K562 (cell line): ENCODE data around the gene ECT2. TPM values are rescaled to one million over a fixed set of nuclear protein-coding genes. Genes with fewer than 3 reads are reported as not detected.

Source experiments
- ATAC-seq: fragments of 200-7000 bp; cut with Tn5 transposase; 3 replicates; pipeline ENCODE4 v1.9.1; 2020; ENCODE audit warnings: moderate library complexity
- BruUV-seq: library from RNA; stranded (reverse); fragments of 400-500 nt; replicated peaks from 2 replicates; lab custom pipeline; 2021; lab: Mats Ljungman, UMichigan
- CTCF ChIA-PET: fragments of 300-600 bp; formaldehyde crosslinking; extraction: SDS; loops from one replicate; lab custom pipeline; 2021; ENCODE audit warnings: low intra/inter-chr PET ratio; lab: Yijun Ruan, JAX
- POLR2A ChIA-PET: fragments of 300-600, 350-650 bp; sonication (Branson Sonifier 250); formaldehyde crosslinking; extraction: SDS; loops from one replicate; lab custom pipeline; 2021; ENCODE audit warnings: antibody characterized with exemption, inconsistent platforms; lab: Yijun Ruan, JAX
- DNase-seq, 4 experiments: peaks; one replicate each; pipeline versions ENCODE4 v3.0.0 to v3.0.0-alpha.2; 2011 to 2018; ENCODE audit warnings: low spot score in 3 of 4, mixed read lengths in 3 of 4; ENCODE audit errors: extremely low read depth in 1 of 4
- FAIRE-seq: peaks from 2 replicates; lab custom pipeline; 2011; peaks lifted over from hg19 to GRCh38; lab: Jason Lieb, UNC
- H2AFZ ChIP-seq: 2 replicates; pipeline ENCODE4 v1.6.0; 2011; ENCODE audit warnings: low read depth, low read length, control low read depth, inconsistent platforms
- H3K27ac ChIP-seq: fragments of 200-600 bp; 3 replicates; pipeline ENCODE4 v1.8.0; 2011; ENCODE audit warnings: low read depth, mild to moderate bottlenecking, control low read depth, inconsistent platforms, low read length, moderate library complexity, mixed read lengths; ENCODE audit errors: extremely low read depth
- H3K27me3 ChIP-seq, 2 experiments: fragments of 300-600 bp in 1 of 2; 2 replicates in 1 of 2; 3 replicates in 1 of 2; pipeline versions ENCODE4 v1.6.0 to v1.8.0; 2011; ENCODE audit warnings: inconsistent platforms in 2 of 2, low read length in 2 of 2, mild to moderate bottlenecking in 1 of 2, mixed read lengths in 1 of 2, moderate library complexity in 1 of 2; ENCODE audit not compliant: control insufficient read depth in 2 of 2, insufficient read depth in 2 of 2
- H3K36me3 ChIP-seq: fragments of 300-600 bp; 3 replicates; pipeline ENCODE4 v1.8.0; 2011; ENCODE audit warnings: mild to moderate bottlenecking, low read length, inconsistent platforms; ENCODE audit not compliant: control insufficient read depth, insufficient read depth
- H3K4me1 ChIP-seq, 2 experiments: fragments of 200-600 bp in 1 of 2; replicated peaks in 1 of 2; 2 replicates in 1 of 2; 3 replicates in 1 of 2; pipeline versions ENCODE4 v1.5.1 to v1.8.0; 2011; ENCODE audit warnings: inconsistent platforms in 2 of 2, low read length in 2 of 2, mild to moderate bottlenecking in 1 of 2, mixed read lengths in 1 of 2, moderate library complexity in 1 of 2; ENCODE audit not compliant: control insufficient read depth in 2 of 2, insufficient read depth in 2 of 2
- H3K4me2 ChIP-seq: 2 replicates; pipeline ENCODE4 v1.6.1; 2011; ENCODE audit warnings: low read length, control low read depth, inconsistent platforms, mixed read lengths; ENCODE audit not compliant: insufficient read depth
- H3K4me3 ChIP-seq: fragments of 200-600 bp; sonication (generic), shearing (Covaris generic); 2 replicates; pipeline ENCODE4 v1.5.1; 2016; ENCODE audit warnings: control low read depth, inconsistent platforms
- H3K79me2 ChIP-seq: fragments of 200-600 bp; 3 replicates; pipeline ENCODE4 v1.8.0; 2011; ENCODE audit warnings: low read length, inconsistent platforms; ENCODE audit not compliant: control insufficient read depth, insufficient read depth
- H3K9ac ChIP-seq, 2 experiments: 2 replicates each; pipeline versions ENCODE4 v1.6.0 to v1.6.1; 2011; ENCODE audit warnings: low read depth in 2 of 2, low read length in 2 of 2, control low read depth in 1 of 2, inconsistent platforms in 1 of 2, mild to moderate bottlenecking in 1 of 2, mixed read lengths in 1 of 2; ENCODE audit not compliant: insufficient read depth in 1 of 2
- H3K9me1 ChIP-seq: one replicate; pipeline ENCODE4 v1.6.0; 2011; ENCODE audit warnings: inconsistent platforms, mild to moderate bottlenecking, low read length, moderate library complexity; ENCODE audit not compliant: control insufficient read depth, insufficient read depth
- H3K9me3 ChIP-seq: replicated peaks from 2 replicates; pipeline ENCODE4 v1.5.1; 2011; ENCODE audit warnings: low read depth, low read length, inconsistent platforms; ENCODE audit not compliant: control insufficient read depth, insufficient read depth
- H4K20me1 ChIP-seq: replicated peaks from 2 replicates; pipeline ENCODE4 v1.6.1; 2011; ENCODE audit warnings: low read length, inconsistent platforms, mixed read lengths; ENCODE audit not compliant: control insufficient read depth, insufficient read depth
- BDP1 ChIP-seq: IDR thresholded peaks from 3 replicates; pipeline ENCODE4 v1.6.1; 2011; ENCODE audit not compliant: insufficient read length, insufficient read depth
- CREM ChIP-seq: IDR thresholded peaks from 2 replicates; pipeline ENCODE4 v1.6.1; 2014; ENCODE audit warnings: antibody characterized with exemption, low read depth
- ETV5 ChIP-seq: sonication (generic); formaldehyde crosslinking; IDR thresholded peaks from 2 replicates; pipeline ENCODE4 v1.4.0; 2020; ENCODE audit warnings: low read depth, mild to moderate bottlenecking, missing genetic modification reagents
- HOXB6 ChIP-seq: fragments of 250-450 bp; sonication (Bioruptor Pico); IDR thresholded peaks from 2 replicates; pipeline ENCODE4 v1.5.1; 2022; ENCODE audit warnings: mild to moderate bottlenecking, borderline replicate concordance
- PCBP1 ChIP-seq: fragments of 200-400 bp; formaldehyde crosslinking; IDR thresholded peaks from 2 replicates; pipeline ENCODE4 v1.6.1; 2018; ENCODE audit warnings: mild to moderate bottlenecking, low read depth, low read length; ENCODE audit not compliant: poor library complexity, severe bottlenecking
- RBM14 ChIP-seq: fragments of 200-400 bp; formaldehyde crosslinking; IDR thresholded peaks from 2 replicates; pipeline ENCODE4 v1.6.1; 2018; ENCODE audit warnings: low read depth, mild to moderate bottlenecking, low read length, moderate library complexity, borderline replicate concordance; ENCODE audit not compliant: insufficient read depth
- TRIM28 ChIP-seq: fragments of 450-650 bp; IDR thresholded peaks from 2 replicates; pipeline ENCODE4 v1.6.1; 2017
- WHSC1 ChIP-seq: IDR thresholded peaks from one replicate; pipeline ENCODE4 v1.6.1; 2012; ENCODE audit warnings: low read length, control low read depth, inconsistent platforms
- ZBTB11 ChIP-seq, 3 experiments: fragments of 200-800 bp in 1 of 3; fragments of 250-450 bp in 1 of 3; fragments of 450-650 bp in 1 of 3; sonication (Bioruptor Pico) in 1 of 3; sonication (Bioruptor generic) in 1 of 3; formaldehyde crosslinking in 1 of 3; IDR thresholded peaks; 2 replicates each; pipeline versions ENCODE4 v1.6.1 to v1.8.0; 2016 to 2022; ENCODE audit warnings: mild to moderate bottlenecking in 2 of 3, missing genetic modification characterization in 2 of 3, missing compliant biosample characterization in 1 of 3, moderate library complexity in 1 of 3
- ZC3H4 ChIP-seq: sonication (generic); formaldehyde crosslinking; IDR thresholded peaks from 2 replicates; pipeline ENCODE4 v1.9.0; 2021; ENCODE audit warnings: missing genetic modification reagents, borderline replicate concordance
- ZNF511 ChIP-seq: sonication (generic); formaldehyde crosslinking; IDR thresholded peaks from 2 replicates; pipeline ENCODE4 v1.8.0; 2022; ENCODE audit warnings: mild to moderate bottlenecking, missing genetic modification reagents
- ZNF639 ChIP-seq, 2 experiments: fragments of 200-800 bp in 1 of 2; sonication (Bioruptor generic) in 1 of 2; sonication (generic) in 1 of 2; formaldehyde crosslinking in 1 of 2; IDR thresholded peaks in 1 of 2; conservative IDR thresholded peaks in 1 of 2; 2 replicates each; pipeline versions ENCODE4 v1.5.0 to v1.6.1; 2016 to 2020; ENCODE audit warnings: missing compliant biosample characterization in 1 of 2, missing genetic modification characterization in 1 of 2, missing genetic modification reagents in 1 of 2
- ZNF830 ChIP-seq: fragments of 250-450 bp; sonication (Bioruptor Pico); IDR thresholded peaks from 2 replicates; pipeline ENCODE4 v1.5.0; 2021; ENCODE audit warnings: mild to moderate bottlenecking
- ZZZ3 ChIP-seq: fragments of 450-650 bp; IDR thresholded peaks from 2 replicates; pipeline ENCODE4 v1.6.1; 2016; ENCODE audit warnings: antibody characterized with exemption, mild to moderate bottlenecking, moderate library complexity
- WGBS: fragments of 100-300 bp; shearing (Covaris generic); methylation state at CpG from one replicate; pipeline ENCODE4 v1.1.6; 2016; ENCODE audit warnings: low coverage, mixed read lengths; ENCODE audit not compliant: insufficient coverage; ENCODE audit errors: missing lambda C conversion rate; 5-methylcytosine and 5-hydroxymethylcytosine counted together
- in situ Hi-C: fragments of 300-500 bp; cut with MboI; formaldehyde crosslinking; loops from 4 replicates; pipeline ENCODE4 v1.15.0; 2018; ENCODE audit warnings: inconsistent platforms, mixed read lengths
- intact Hi-C: fragments of 100-400 bp; cut with micrococcal nuclease; formaldehyde crosslinking; loops from 2 replicates; pipeline ENCODE4 v1.14.2; 2022
- polyA plus RNA-seq, 8 experiments: library from polyadenylated mRNA; depleted of rRNA in 4 of 8; stranded (reverse) in 5 of 8; unstranded in 3 of 8; fragments of >200 nt; fragmentation: Nextera tagmentation in 2 of 8; fragmentation: Illumina TruSeq in 1 of 8; extraction: Ambion mirVana in 2 of 8; extraction: Trizol in 1 of 8; gene quantifications; 2 replicates each; pipeline versions ENCODE4 v1.2.1 to v1.2.3, GENCODE V29; 2011 to 2014; ENCODE audit warnings: inconsistent platforms in 1 of 8, missing spikeins in 1 of 8
- total RNA-seq, 7 experiments: library from RNA; depleted of rRNA in 6 of 7; stranded (reverse); fragments of >200 nt in 6 of 7; fragmentation: Illumina TruSeq in 2 of 7; extraction: Trizol in 2 of 7; gene quantifications; 2 replicates each; pipeline versions ENCODE4 v1.2.1 to v1.2.3, GENCODE V29; 2011 to 2021; ENCODE audit warnings: low replicate concordance in 1 of 7

ECT2 gene
- total and polyA plus RNA-seq, 9 of the 15 experiments (the other 6 are each of a cell fraction or from before 2014, with no cell fraction given): 19.0 to 53.0 (median 36.5) TPM

DNA sequence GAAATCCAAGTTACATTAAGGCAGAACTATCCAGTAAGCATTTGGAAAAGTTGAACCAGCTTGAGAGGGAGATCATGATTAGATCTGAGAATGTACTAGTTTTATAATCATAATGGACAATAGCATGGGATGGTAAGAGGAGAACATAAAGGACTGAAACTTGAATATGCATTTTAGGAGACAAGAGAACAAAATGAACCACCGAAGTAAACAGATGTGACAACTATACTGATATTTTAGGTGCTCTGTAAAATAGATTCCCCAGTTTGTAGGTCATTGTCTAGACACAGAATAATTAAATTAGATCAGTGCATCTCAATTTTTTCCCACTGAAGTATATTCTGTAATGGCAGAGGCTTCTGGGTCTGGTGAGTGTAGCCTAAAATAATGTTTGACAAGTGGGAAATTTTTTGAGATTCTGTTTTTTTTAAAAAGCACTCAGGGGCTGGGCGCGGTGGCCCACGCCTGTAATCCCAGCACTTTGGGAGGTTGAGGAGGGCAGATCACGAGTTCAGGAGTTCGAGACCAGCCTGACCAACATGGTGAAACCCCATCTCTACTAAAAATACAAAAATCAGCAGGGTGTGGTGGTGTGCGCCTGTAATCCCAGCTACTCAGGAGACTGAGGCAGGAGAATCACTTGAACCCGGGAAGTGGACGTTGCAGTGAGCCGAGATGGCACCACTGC, 16.3 kb downstream of the ECT2 start:
- no peaks in the 10 kb centered on the region for H3K27me3 ChIP-seq
- ATAC-seq (no peak), DNase-seq (no peak), FAIRE-seq (no peak)
- H3K9ac ChIP-seq: no peak overlapping the region
- H2AFZ ChIP-seq: no peak overlapping the region
- ChIA-PET CTCF (no interaction called here), POLR2A (interaction anchor here (0.9 kb wide), 1 partner anchor 15 kb away, joined by 3 read pairs; no protein-coding TSS in a partner anchor)
- H3K79me2 ChIP-seq: no peaks in the 10 kb centered on the region
- intact Hi-C loops: no loop called here
- BruUV-seq: no TSS peak
- no peaks in the 10 kb centered on the region for H3K9me1 ChIP-seq
- in situ Hi-C loops: no loop called here
- no peak overlapping the region for H3K4me2 ChIP-seq
- H3K27ac ChIP-seq: no peak overlapping the region
- H3K36me3 ChIP-seq: peaks cover 94% of the 10 kb centered on the region
- WGBS: 96% methylated on average over 10 of the region's 10 CpGs
- no peaks in the 10 kb centered on the region for H3K4me1 ChIP-seq
- H3K4me3 ChIP-seq: no peak overlapping the region
- no peaks in the 10 kb centered on the region for H3K9me3 ChIP-seq
- no peaks in the 10 kb centered on the region for H4K20me1 ChIP-seq
- no peak for TF ChIP-seq ZC3H4
- TF ChIP-seq RBM14: no peak
- no peak for TF ChIP-seq ZNF511 (CRISPR knock-in tag)
- no peak for TF ChIP-seq ZNF830 (CRISPR knock-in tag)
- no peak for TF ChIP-seq WHSC1
- TF ChIP-seq ZNF639 (CRISPR knock-in tag; conservative IDR thresholded peaks at IDR 0.05 in 1 of 2, IDR thresholded peaks at IDR 0.05 in 1 of 2): no peak
- TF ChIP-seq CREM: no peak
- no peak for TF ChIP-seq BDP1
- no peak for TF ChIP-seq ZZZ3
- no peak for TF ChIP-seq ZBTB11 (CRISPR knock-in tag; IDR thresholded peaks at IDR 0.05)
- TF ChIP-seq TRIM28: no peak
- TF ChIP-seq ETV5: no peak
- no peak for TF ChIP-seq PCBP1
- no peak for TF ChIP-seq HOXB6 (CRISPR knock-in tag)
